Pancreas (tissue), 10 donors: Measurements from ENCODE around the gene GRID1. TPM values are rescaled to one million over a fixed set of nuclear protein-coding genes. Genes with fewer than 3 reads are reported as not detected.

ENCODE experiments used
- ATAC-seq, 4 donors: fragments of 200-7000 bp; cut with Tn5 transposase; one replicate each; pipeline versions ENCODE4 v1.8.0 to v1.9.1; 2020; ENCODE audit warnings: mild to moderate bottlenecking in 4 of 4, moderate library complexity in 4 of 4
- DNase-seq, 6 donors: peaks; one replicate each; pipeline ENCODE4 v3.0.0-alpha.2; 2020
- FAIRE-seq: peaks from 2 replicates; lab custom pipeline; 2012; peaks lifted over from hg19 to GRCh38; lab: Jason Lieb, UNC
- H3K27ac ChIP-seq, 4 donors: fragments of 200-600 bp; sonication (generic); 1 replicate in 3 of 4; 2 replicates in 1 of 4; pipeline versions ENCODE4 v1.5.0 to v1.8.0; 2020
- H3K27me3 ChIP-seq, 4 donors: fragments of 200-600 bp; one replicate each; pipeline ENCODE4 v1.8.0; 2021
- H3K36me3 ChIP-seq, 3 donors: fragments of 200-600 bp; sonication (generic) in 1 of 3; one replicate each; pipeline versions ENCODE4 v1.5.0 to v1.8.0; 2020 to 2021
- H3K4me1 ChIP-seq, 3 donors: fragments of 200-600 bp; one replicate each; pipeline ENCODE4 v1.8.0; 2021
- H3K4me3 ChIP-seq, 4 donors: fragments of 200-600 bp; sonication (generic) in 2 of 4; one replicate each; pipeline versions ENCODE4 v1.5.0 to v1.8.0; 2020 to 2021
- H3K9me3 ChIP-seq, 4 donors: fragments of 200-600 bp; one replicate each; pipeline ENCODE4 v1.8.0; 2021
- CTCF ChIP-seq, 4 donors: fragments of 200-600 bp; sonication (generic) in 3 of 4; IDR thresholded peaks; one replicate each; pipeline versions ENCODE4 v1.5.0 to v1.8.0; 2021; ENCODE audit warnings: antibody characterized with exemption in 4 of 4
- WGBS, 2 donors: extraction: QIAGEN DNeasy Blood & Tissue Kit; methylation state at CpG; one replicate each; pipeline ENCODE4 v1.1.7; 2013; 5-methylcytosine and 5-hydroxymethylcytosine counted together
- intact Hi-C, 3 donors: fragments of 100-400 bp; cut with DNase I; formaldehyde crosslinking; loops; one replicate each; pipeline versions ENCODE4 v1.11.1 to v1.14.2; 2022
- polyA plus RNA-seq, 2 donors: library from polyadenylated mRNA; stranded (reverse); fragments of 200-250 nt; gene quantifications; one replicate each; pipeline ENCODE4 v1.2.3, GENCODE V29; 2013
- total RNA-seq, 6 donors: library from RNA; stranded (reverse); fragmentation: NEBNext Ultra II Directional in 4 of 6; extraction: Animal tissue kit (Norgen Biotek cat#: 25700) in 4 of 6; gene quantifications; one replicate each; pipeline versions ENCODE4 v1.2.1 to v1.2.4, GENCODE V29; 2021 to 2023
- donor health status: healthy with polysubstance abuse.
- donor health status: DM: no; HTN: no; CAD: no; lungs with moderate emphysema.
- donor health status: DM: no; HTN: no; CAD: no.
- donor health status: control.
- donor health status: control.
- donor health status: Bipolar disorder and iron deficiency.
- donor health status: DM: yes; HTN: yes; CAD: no.
- donor health status: DM: no; HTN: no; CAD: no.
- donor health status: DM: no; HTN: no; CAD: no.
- donor health status: DM: yes; HTN: yes; CAD: no.

Gene GRID1
- total and polyA plus RNA-seq, 8 donors, result 0.05 to 1.5 (median 0.91) TPM

- no peaks in the 10 kb centered on the region for H3K36me3 ChIP-seq
- no peak overlapping the region for H3K27ac ChIP-seq
- no peak overlapping the region for H3K4me3 ChIP-seq
- intact Hi-C loops, result no loop called here
- no peaks in the 10 kb centered on the region for H3K4me1 ChIP-seq
- 72 to 82% methylated on average over 5 of the region's 5 CpGs for WGBS, 2 donors
- no peak for TF ChIP-seq CTCF (IDR thresholded peaks at IDR 0.05)
- no peak for FAIRE-seq
- no peak for ATAC-seq
- H3K9me3 ChIP-seq, result no peaks in the 10 kb centered on the region
- no peaks in the 10 kb centered on the region for H3K27me3 ChIP-seq
- no peak for DNase-seq
These were observed 213.7 kb downstream of the GRID1 start for GRCh38 chr10:86152911-86153310.

GRCh38 chr10:86152354-86152753 lies 214.2 kb downstream of the GRID1 start:
- H3K27ac ChIP-seq, result no peak overlapping the region
- no peak for DNase-seq
- no peaks in the 10 kb centered on the region for H3K4me1 ChIP-seq
- 87 to 99% methylated on average over 5 of the region's 5 CpGs for WGBS, 2 donors
- no peak for FAIRE-seq
- no peaks in the 10 kb centered on the region for H3K36me3 ChIP-seq
- ATAC-seq, result no peak
- intact Hi-C loops, result no loop called here
- no peak overlapping the region for H3K4me3 ChIP-seq
- H3K9me3 ChIP-seq, result no peaks in the 10 kb centered on the region
- H3K27me3 ChIP-seq, result no peaks in the 10 kb centered on the region
- no peak for TF ChIP-seq CTCF (IDR thresholded peaks at IDR 0.05)

- Histone ChIP-seq H3K9me3 (no peaks in the 10 kb centered on the region), H3K27ac (no peak overlapping the region), H3K27me3 (no peaks in the 10 kb centered on the region), H3K4me3 (no peak overlapping the region), H3K36me3 (no peaks in the 10 kb centered on the region), H3K4me1 (no peaks in the 10 kb centered on the region)
- ATAC-seq (no peak), DNase-seq (no peak), FAIRE-seq (no peak)
- intact Hi-C loops, result no loop called here
- 74 to 89% methylated on average over 5 of the region's 5 CpGs for WGBS, 2 donors
- no peak for TF ChIP-seq CTCF (IDR thresholded peaks at IDR 0.05)
These were observed 215.0 kb downstream of the GRID1 start for GRCh38 chr10:86151613-86152012.

- ATAC-seq (no peak), DNase-seq (no peak), FAIRE-seq (no peak)
- no peaks in the 10 kb centered on the region for H3K9me3 ChIP-seq
- H3K4me3 ChIP-seq, result no peak overlapping the region
- no peak overlapping the region for H3K27ac ChIP-seq
- intact Hi-C loops, result no loop called here
- no peak for TF ChIP-seq CTCF (IDR thresholded peaks at IDR 0.05)
- no peaks in the 10 kb centered on the region for H3K27me3 ChIP-seq
- 39 to 42% methylated on average over 7 of the region's 7 CpGs for WGBS, 2 donors
- H3K4me1 ChIP-seq, result no peaks in the 10 kb centered on the region
- no peaks in the 10 kb centered on the region for H3K36me3 ChIP-seq
These were observed 217.3 kb downstream of the GRID1 start for GRCh38 chr10:86149257-86149656.

GRCh38 chr10:86148117-86148516 lies 218.5 kb downstream of the GRID1 start:
- DNase-seq (no peak), FAIRE-seq (no peak), ATAC-seq (no peak)
- Histone ChIP-seq H3K36me3 (no peaks in the 10 kb centered on the region), H3K27me3 (no peaks in the 10 kb centered on the region), H3K4me3 (no peak overlapping the region), H3K9me3 (no peaks in the 10 kb centered on the region), H3K27ac (no peak overlapping the region), H3K4me1 (no peaks in the 10 kb centered on the region)
- WGBS, 2 donors, result 63 to 71% methylated on average over 2 of the region's 2 CpGs
- TF ChIP-seq CTCF (IDR thresholded peaks at IDR 0.05), result no peak
- intact Hi-C loops, result no loop called here
